GM18511 (cell line): ENCODE measurements around the gene ZG16B.

Experiments
- ATAC-seq: cut with Tn5 transposase; IDR thresholded peaks from one replicate; pipeline ENCODE4 v1.9.1; 2021; ENCODE audit warnings: mild to moderate bottlenecking, moderate library complexity; ENCODE audit not compliant: unreplicated experiment

ZG16B gene

GRCh38 chr16:2804728-2805127, 25.4 kb upstream of the ZG16B start:
- no peak for ATAC-seq

- ATAC-seq: no peak
Measured at GRCh38 chr16:2806286-2806685, 23.8 kb upstream of the ZG16B start.

GRCh38 chr16:2808181-2808580, 21.9 kb upstream of the ZG16B start:
- no peak for ATAC-seq

GRCh38 chr16:2809149-2809760, 20.8 kb upstream of the ZG16B start:
- no peak for ATAC-seq

GRCh38 chr16:2810651-2811050, 19.5 kb upstream of the ZG16B start:
- no peak for ATAC-seq

GRCh38 chr16:2811703-2812471, 18.2 kb upstream of the ZG16B start:
- no peak for ATAC-seq

- no peak for ATAC-seq
Measured at GRCh38 chr16:2813771-2814221, 16.3 kb upstream of the ZG16B start.

GRCh38 chr16:2814551-2815298, 15.4 kb upstream of the ZG16B start:
- no peak for ATAC-seq

- no peak for ATAC-seq
Measured at GRCh38 chr16:2815299-2815771, 14.8 kb upstream of the ZG16B start.

- no peak for ATAC-seq
Measured at GRCh38 chr16:2816751-2817339, 13.3 kb upstream of the ZG16B start, which contains the start of gene PRSS21. Gene PRSS21, plus strand, starts transcription at chr16:2817237. Its CDS starts 32 bp downstream, at chr16:2817269.

- ATAC-seq: no peak
Measured at GRCh38 chr16:2817340-2818271, 12.5 kb upstream of the ZG16B start.

GRCh38 chr16:2818272-2818876, 11.7 kb upstream of the ZG16B start:
- ATAC-seq: no peak

- no peak for ATAC-seq
Measured at GRCh38 chr16:2819179-2819938, 10.7 kb upstream of the ZG16B start.

- ATAC-seq: no peak
Measured at GRCh38 chr16:2819939-2820835, 9.9 kb upstream of the ZG16B start.

- ATAC-seq: no peak
Measured at GRCh38 chr16:2820836-2821486, 9.1 kb upstream of the ZG16B start.

GRCh38 chr16:2821487-2822157, 8.5 kb upstream of the ZG16B start:
- no peak for ATAC-seq

GRCh38 chr16:2822158-2822495, 8.0 kb upstream of the ZG16B start:
- no peak for ATAC-seq
